ENCODE results near the gene PPP1R7. TPM values are rescaled to one million over a fixed set of nuclear protein-coding genes. Genes with fewer than 3 reads are reported as not detected.

The PPP1R7 gene
- polyA plus RNA-seq, 1 donor from 2014 or later = 59.3 TPM

GRCh38 chr2:241157841-241158545, 7.7 kb downstream of the PPP1R7 start:
- Histone ChIP-seq H3K36me3 (ENCODE audit: insufficient read depth, low read length) (no peaks in the 10 kb centered on the region), H3K27ac (ENCODE audit: low read length) (no peak overlapping the region), H3K9me3 (ENCODE audit: low read length) (no peaks in the 10 kb centered on the region), H3K9ac (ENCODE audit: low read length) (no peak overlapping the region), H3K4me3 (ENCODE audit: low read length) (no peak overlapping the region), H3K4me2 (ENCODE audit: low read length) (no peak overlapping the region), H3K9me2 (ENCODE audit: insufficient read depth, low read length) (no peaks in the 10 kb centered on the region), H2AFZ (ENCODE audit: low read depth, low read length) (no peak overlapping the region), H3K27me3 (ENCODE audit: insufficient read depth, low read depth, low read length) (no peaks in the 10 kb centered on the region), H4K20me1 (ENCODE audit: insufficient read depth) (no peaks in the 10 kb centered on the region), H3K79me2 (replicated peaks; ENCODE audit: insufficient read depth, low read length) (no peaks in the 10 kb centered on the region), H3F3A (ENCODE audit: insufficient read depth, low read length, poor library complexity, severe bottlenecking) (no peaks in the 10 kb centered on the region)
- TF ChIP-seq EZH2 (IDR thresholded peaks at IDR 0.05; ENCODE audit: borderline replicate concordance, insufficient read depth, low read length, poor library complexity, severe bottlenecking) = no peak
- no peak for TF ChIP-seq SMC3 (conservative IDR thresholded peaks at IDR 0.05; ENCODE audit: poor library complexity)
- TF ChIP-seq POLR2AphosphoS5 (IDR thresholded peaks at IDR 0.05) = no peak
- TF ChIP-seq RAD21 (conservative IDR thresholded peaks at IDR 0.05) = no peak
- TF ChIP-seq EP300 (conservative IDR thresholded peaks at IDR 0.05; ENCODE audit: poor library complexity, severe bottlenecking) = no peak
- no peak for TF ChIP-seq MXI1 (conservative IDR thresholded peaks at IDR 0.05; ENCODE audit: poor library complexity, severe bottlenecking)
- no peak for TF ChIP-seq TAF1 (IDR thresholded peaks at IDR 0.05; ENCODE audit: low read depth)
- no peak for TF ChIP-seq REST (IDR thresholded peaks at IDR 0.05; ENCODE audit: borderline replicate concordance)
- no peak for TF ChIP-seq CTCF (IDR thresholded peaks at IDR 0.05; ENCODE audit: poor library complexity, severe bottlenecking)

GRCh38 chr2:241158546-241158900, 8.3 kb downstream of the PPP1R7 start:
- H3K27me3 ChIP-seq (ENCODE audit: insufficient read depth, low read depth, low read length) = no peaks in the 10 kb centered on the region
- no peaks in the 10 kb centered on the region for H3K9me2 ChIP-seq (ENCODE audit: insufficient read depth, low read length)
- no peak overlapping the region for H3K4me3 ChIP-seq (ENCODE audit: low read length)
- H3F3A ChIP-seq (ENCODE audit: insufficient read depth, low read length, poor library complexity, severe bottlenecking) = no peaks in the 10 kb centered on the region
- no peaks in the 10 kb centered on the region for H3K36me3 ChIP-seq (ENCODE audit: insufficient read depth, low read length)
- no peak overlapping the region for H3K9ac ChIP-seq (ENCODE audit: low read length)
- no peaks in the 10 kb centered on the region for H4K20me1 ChIP-seq (ENCODE audit: insufficient read depth)
- no peak overlapping the region for H3K4me2 ChIP-seq (ENCODE audit: low read length)
- no peak overlapping the region for H2AFZ ChIP-seq (ENCODE audit: low read depth, low read length)
- no peaks in the 10 kb centered on the region for H3K79me2 ChIP-seq (replicated peaks; ENCODE audit: insufficient read depth, low read length)
- TF ChIP-seq CTCF (IDR thresholded peaks at IDR 0.05; ENCODE audit: poor library complexity, severe bottlenecking) (no peak), SMC3 (conservative IDR thresholded peaks at IDR 0.05; ENCODE audit: poor library complexity) (no peak), POLR2AphosphoS5 (IDR thresholded peaks at IDR 0.05) (no peak), REST (IDR thresholded peaks at IDR 0.05; ENCODE audit: borderline replicate concordance) (no peak), TAF1 (IDR thresholded peaks at IDR 0.05; ENCODE audit: low read depth) (no peak), RAD21 (conservative IDR thresholded peaks at IDR 0.05) (no peak), MXI1 (conservative IDR thresholded peaks at IDR 0.05; ENCODE audit: poor library complexity, severe bottlenecking) (no peak), EP300 (conservative IDR thresholded peaks at IDR 0.05; ENCODE audit: poor library complexity, severe bottlenecking) (no peak), EZH2 (IDR thresholded peaks at IDR 0.05; ENCODE audit: borderline replicate concordance, insufficient read depth, low read length, poor library complexity, severe bottlenecking) (no peak)
- H3K9me3 ChIP-seq (ENCODE audit: low read length) = no peaks in the 10 kb centered on the region
- H3K27ac ChIP-seq (ENCODE audit: low read length) = no peak overlapping the region

Data from neural cell (in vitro differentiated cells).